Activated T-cell treated with anti-CD3 and anti-CD28 coated beads, Interleukin-2, amount 50 U/mL, for 1 hour (primary cell): ENCODE results near the gene DPP6.

Experiments used
- DNase-seq: peaks from one replicate; pipeline ENCODE4 v3.0.0-alpha.2; 2020

Gene DPP6

DNA sequence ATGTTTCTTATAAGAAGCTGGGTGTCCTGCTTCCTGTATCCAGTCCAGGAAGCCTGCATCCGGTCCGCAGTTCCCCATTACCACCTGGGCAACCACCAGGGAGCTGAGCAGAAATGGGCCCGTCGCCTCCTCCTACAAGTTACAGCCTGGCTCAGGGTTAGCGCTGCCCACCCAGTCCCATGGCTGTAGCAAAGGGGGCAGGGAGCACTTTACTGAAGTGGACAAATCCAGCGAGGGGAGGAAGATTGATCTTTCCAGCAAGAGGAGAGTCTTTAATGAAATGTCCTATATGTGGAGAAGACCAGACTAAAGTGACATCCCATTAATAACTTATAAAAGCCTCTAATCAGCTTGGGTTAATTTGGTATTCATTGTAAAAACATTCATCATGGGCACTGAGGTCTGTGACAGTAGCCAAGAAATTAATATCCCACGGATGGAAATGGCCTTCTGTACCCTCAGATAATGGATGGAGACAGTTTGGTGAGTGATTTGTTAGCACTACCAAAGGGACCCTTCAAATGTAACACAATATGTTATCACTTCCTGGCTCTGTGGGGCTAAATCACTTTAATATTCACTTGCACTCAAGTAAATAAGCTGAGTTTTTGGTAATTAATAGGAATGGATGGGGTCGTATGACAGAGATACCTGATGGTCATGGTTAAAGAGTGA is 627.3 kb downstream of the DPP6 start:
- no peak for DNase-seq

- DNase-seq, result no peak
Measured at GRCh38 chr7:154680894-154681659, 628.9 kb downstream of the DPP6 start.

DNA sequence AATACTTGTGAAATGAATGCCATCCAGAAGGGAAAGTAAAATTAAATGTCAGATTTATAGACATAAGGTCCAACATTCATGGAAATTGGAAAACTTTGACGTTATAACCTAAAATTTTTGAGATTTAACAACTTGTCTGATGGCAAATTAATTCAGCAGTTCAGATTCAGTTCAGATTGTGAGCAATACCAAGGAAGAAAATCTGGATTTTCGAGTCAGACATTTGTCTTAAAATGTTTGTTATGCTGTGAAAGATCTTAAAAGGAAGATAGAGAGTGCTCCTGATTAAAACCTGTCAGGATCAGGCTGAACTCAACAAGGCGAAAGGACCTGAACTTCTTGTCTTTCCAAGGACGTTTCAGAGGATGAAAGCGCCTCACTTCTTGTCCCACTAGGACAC is 629.8 kb downstream of the DPP6 start:
- DNase-seq, result no peak

DNA sequence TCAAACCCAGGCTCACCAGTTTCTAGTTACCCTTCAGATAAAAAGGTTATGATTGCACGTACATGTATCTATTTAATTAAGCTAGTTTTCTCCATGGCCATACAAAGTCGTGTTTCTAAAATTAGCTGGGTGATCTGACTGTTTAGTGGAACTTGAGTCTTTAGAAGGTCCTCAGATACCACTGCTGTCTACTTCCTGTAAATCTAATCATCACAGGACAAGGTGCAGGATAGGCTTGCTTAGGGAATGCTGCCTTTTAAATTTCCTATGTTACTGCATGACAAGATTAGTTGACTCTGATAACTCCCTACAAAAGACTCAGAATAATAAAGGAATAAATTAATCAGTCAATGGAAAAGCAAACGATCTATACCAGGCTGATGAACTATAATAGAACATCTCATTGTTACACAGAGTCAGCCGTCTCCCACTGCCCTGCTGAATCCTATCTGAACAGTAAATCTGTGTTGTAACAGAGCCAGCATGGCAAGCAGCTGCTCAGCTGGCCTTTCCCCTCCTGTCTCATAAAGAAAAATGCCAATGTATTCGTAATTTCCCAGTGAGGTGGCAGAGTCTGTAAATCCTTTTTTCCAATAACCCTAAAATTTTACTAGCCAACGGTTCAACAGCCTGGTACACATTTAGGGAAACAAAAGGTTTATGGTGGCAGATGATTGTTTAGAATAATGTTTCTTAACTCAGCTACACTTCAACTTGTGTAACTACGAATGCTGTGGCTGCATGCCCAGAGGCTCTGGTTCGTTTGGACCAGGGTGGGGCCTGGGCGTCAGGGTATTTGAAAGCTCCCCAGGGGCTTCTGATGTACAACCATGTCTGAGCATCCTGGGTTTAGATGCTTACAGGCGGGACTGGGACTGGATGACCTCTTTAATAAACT is 632.7 kb downstream of the DPP6 start:
- no peak for DNase-seq

DNA sequence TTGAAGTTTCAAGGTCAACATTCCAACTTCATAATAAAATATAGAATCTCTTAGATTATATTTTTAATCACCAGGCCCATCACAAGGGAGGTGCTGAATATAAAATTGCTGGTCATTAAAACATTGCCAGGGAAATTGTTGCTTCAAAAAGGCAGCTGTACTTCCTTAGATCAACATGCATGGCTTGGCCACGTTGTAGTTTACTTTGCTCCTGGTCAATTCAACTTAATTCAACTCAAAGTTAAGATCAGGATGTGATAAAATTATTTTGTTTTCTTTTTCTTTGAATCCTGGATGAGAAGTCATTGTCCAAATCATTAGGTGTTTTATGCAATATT is 633.3 kb downstream of the DPP6 start:
- DNase-seq, result no peak

DNA sequence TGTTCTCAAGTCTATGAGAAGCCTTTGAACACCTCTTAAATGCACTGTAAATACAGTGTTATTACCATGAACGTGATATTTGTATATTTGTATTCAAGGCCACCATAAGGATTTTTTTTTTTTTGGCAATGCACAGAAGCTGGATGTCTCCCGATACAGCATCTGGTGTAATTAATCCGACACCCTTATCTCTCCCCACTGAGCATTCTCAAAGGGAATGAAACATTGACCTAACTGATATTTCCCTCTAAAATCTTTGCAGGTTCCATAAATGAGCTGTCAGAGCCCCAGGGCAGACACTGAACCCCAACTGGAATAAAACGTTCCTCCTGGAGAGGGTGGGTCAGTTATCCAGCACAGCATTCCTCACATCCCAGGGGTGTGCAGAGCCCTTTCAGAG is 634.1 kb downstream of the DPP6 start:
- DNase-seq, result no peak

DNA sequence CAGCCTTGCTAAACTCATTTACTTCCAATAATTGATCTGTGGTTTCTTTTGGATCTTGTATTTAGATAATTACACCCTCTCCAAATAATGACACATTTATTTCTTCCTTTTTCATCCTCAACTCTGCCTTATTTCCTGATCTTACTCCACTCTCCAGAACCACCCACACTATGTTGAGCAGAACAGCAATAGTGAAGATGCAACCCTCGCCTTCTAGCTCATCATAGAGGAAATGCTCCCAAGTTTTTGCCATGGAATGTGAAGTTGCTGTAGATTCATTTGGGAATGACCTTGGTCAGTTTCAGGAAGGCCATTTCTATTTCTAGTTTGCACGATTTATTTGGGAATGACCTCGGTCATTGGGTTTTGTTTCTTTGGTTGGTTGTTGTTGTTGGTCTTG is 636.8 kb downstream of the DPP6 start:
- DNase-seq, result no peak

DNA sequence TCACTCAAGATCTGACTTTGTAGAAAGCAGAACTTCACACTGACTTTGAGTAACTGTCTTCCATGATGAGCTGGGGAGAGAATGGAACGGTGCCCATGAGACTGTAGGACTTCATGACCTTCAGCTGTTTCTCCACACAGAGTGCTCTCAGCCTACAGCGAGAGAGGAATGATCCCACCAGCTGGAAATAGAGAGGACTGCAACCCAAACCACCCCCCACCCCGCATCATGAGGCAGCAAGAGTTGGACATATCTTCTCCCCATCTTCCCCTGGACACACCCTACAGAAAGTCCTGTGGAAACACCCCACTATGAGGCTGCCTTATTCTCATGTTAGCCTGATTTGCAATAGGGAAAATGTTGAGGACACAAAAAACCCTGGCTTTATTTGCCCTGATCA is 638.2 kb downstream of the DPP6 start:
- DNase-seq, result no peak

DNA sequence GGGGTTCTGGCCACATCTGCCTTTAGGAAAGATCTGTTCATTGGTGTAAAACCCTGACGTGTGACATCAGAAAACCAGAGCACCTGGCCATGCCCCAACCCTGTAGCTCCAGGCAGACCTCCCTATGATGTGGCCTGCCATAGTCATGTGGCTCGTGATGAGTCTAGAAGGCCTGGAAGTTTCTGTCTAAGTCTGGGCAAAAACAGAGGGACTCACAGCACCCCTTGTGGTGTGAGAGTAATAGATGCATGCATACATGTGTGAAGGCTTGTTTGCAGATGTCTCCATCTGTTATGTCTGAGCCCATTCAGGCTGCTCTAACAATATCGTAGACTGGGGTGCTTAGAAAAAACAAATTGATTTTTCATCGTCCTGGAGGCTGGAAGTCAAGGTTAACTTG is 641.5 kb downstream of the DPP6 start:
- DNase-seq, result no peak

DNA sequence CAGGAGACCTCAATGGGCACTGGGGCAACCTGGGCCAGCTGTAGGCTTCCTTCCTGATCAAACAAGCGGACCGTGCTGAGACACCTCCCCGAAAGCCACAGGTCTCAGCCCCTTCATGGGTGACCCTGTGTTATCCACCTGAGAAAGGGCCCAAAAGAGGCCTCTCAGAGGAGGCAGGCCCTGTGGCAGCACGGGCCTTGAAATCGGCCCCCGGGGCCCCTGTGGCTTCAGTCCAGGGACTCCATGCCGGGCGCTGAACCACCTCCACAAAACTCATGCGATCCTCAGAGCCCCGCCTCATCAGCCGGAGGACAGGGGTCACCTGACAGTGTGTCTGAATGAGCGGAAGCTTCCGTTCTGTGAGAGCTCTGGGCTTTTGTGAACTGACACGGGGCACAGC is 643.6 kb downstream of the DPP6 start:
- DNase-seq, result no peak

GRCh38 chr7:154696556-154696955 is 644.4 kb downstream of the DPP6 start:
- no peak for DNase-seq

DNA sequence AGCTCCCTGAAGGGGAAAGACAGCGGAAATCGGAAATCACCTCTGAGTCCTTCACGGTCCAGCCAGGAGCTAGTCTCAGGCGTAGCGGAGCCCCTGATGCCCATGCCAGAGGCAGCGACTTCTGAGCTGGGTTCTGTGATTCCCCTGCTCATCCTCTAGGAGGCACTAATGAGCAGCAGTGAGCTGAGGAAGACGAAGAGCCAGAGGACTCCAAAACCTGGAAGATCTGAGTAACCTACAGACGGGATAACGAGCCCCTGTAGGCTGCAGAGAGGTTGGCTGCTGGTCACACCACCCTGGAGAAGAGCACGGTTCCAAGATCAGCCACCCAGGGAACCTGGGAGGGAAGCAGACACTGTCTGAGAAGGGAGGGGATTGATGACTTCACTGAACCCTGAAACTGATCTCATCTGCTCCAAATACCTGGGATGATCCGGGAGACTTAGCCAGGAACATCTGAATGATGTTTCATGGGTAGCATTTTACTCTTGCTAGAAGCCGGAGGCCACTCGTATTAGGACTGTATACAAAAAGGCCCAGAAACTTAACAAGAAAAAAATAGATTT is 646.6 kb downstream of the DPP6 start:
- no peak for DNase-seq

- DNase-seq, result no peak
Measured at GRCh38 chr7:154699417-154699816, 647.2 kb downstream of the DPP6 start.

DNA sequence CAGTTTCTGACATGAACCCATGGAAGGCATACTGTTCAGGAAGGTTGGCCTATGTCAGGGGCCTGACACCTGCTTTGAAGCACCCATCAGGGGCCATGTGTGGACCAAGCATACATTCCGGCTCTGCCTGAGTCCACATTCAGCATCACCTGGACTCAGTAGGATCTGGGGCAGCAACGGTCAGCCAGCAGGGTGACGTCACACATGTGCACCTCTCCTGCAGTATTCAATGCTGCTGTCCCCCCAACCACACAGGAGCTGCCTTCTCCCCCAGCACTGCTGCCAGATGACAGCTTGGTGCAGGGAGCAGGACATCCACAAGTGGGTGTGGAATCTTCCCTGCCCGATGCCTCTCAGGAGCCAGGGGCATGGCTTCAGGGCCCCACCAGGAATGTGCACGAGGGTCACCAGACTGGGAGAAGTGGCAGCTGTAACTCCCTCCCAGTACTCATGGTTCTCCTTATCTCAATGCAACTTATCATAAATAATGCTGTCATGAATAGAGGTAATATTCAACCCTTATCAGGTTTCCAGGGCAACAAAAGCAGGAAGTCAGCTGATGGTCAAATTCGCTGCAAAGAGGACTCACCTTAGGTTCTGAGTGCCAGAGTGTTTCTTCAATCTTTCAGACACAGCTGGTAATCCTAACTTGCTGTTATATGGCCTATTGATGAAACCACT is 657.8 kb downstream of the DPP6 start:
- DNase-seq, result no peak

DNA sequence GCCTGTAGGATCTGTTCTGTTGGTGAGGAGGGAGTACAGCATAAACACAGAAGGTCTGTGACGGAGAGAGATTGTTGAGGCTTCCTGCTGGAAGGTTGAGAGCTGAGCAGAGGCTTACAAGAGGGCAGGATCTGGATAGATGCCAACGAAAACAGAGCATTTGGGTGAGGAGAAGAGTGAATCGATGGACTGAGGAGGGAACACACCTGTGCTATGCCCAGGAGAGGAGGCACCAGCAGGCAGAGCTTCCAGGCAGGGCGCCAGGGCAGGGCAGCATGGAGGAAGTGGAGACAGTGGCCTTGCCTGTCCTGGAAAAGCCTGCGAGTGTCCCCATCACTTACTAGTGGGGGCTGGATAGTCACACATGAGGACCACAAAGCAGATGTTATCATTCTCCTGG is 667.8 kb downstream of the DPP6 start:
- DNase-seq, result no peak

- no peak for DNase-seq
Measured at GRCh38 chr7:154721086-154721485, 668.9 kb downstream of the DPP6 start.

- DNase-seq, result no peak
Measured at GRCh38 chr7:154726368-154726767, 674.2 kb downstream of the DPP6 start.

DNA sequence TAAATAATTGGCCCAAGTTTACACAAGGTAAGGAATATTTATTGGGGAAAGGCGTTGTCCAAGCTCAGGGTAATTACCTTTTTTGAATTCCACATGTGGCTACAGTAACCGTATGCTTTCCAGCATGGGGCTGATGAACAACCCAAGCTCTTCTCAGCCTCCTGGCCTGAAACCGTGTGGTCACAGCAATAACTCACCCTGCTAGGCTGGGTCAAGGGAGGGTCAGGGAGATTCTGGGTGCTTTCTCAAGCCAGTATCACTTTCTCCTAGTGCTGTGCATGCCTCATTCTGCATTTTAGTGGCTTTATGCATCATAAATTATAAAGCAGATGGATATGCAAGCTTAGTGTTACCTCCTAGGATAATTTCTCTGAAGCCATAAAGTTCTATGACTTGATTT is 676.9 kb downstream of the DPP6 start:
- DNase-seq, result no peak

DNA sequence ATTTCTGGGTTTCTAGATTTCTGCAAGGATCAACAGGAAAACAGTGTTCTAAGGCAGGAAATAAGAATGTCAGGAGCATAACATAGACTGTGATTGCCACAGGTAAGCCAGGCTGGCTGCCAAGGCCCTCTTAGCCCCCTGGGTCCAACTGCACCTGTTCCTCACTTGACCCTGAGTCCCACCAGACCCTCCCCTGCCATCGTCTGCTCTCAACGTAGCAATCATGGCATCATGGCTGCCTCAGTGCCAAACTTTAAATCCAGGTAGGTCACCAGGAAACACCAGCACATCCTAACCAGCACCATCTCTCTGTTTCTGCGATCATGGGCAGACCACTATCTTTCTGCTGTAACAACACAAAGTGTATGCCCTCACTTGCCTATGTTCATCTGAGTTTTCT is 683.6 kb downstream of the DPP6 start:
- no peak for DNase-seq

DNA sequence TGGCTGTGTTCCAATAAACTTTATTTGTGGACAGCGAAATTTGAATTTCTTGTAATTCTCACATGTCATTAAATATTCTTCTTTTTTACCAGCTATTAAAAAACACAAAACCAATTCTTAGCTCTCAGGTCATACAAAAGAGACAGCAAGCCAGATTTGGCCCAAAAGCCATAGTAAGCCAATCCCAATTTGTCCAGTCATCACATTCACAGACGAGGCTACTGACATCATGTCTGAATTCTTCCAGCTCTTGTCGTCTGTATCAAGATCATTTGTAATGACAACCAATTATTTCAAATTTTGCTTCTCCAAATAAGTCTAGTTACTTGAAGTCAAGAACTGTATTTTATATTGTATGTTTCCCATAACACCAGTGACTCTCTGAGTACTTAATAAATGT is 684.2 kb downstream of the DPP6 start:
- no peak for DNase-seq

GRCh38 chr7:154738216-154738615 is 686.0 kb downstream of the DPP6 start:
- DNase-seq, result no peak

DNA sequence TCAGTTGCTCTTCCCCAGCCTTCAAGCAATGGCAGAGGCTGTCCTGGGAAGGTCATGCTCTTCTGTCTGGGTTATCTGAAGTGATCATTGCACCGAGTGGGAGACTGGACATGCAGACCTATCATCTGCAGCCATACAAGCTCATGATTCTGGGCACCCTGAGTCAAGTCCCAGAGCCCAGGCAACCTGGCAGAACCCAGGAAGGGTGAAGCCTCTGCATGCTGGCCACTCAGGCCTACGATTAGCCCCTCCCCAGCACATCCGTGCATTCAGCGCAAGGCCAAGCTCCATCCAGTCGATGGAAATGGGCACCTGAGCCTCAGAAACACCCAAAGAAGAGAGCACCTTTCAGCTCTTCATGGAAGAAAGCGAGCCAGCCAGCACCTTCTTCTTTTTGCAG is 688.9 kb downstream of the DPP6 start:
- no peak for DNase-seq

GRCh38 chr7:154743206-154743605 is 691.0 kb downstream of the DPP6 start:
- DNase-seq, result no peak
